Astrocyte (in vitro differentiated cells and primary cell): ENCODE measurements around the gene SLC18A3. TPM values are rescaled to one million over a fixed set of nuclear protein-coding genes. Genes with fewer than 3 reads are reported as not detected.
A peak's percentile ranks its signal among the peaks of the same experiment; 100 is the strongest.

Experiments
- DNase-seq: peaks from one replicate; pipeline ENCODE4 v3.0.0-alpha.2; 2010; ENCODE audit warnings: low read depth
- FAIRE-seq: peaks from 2 replicates; lab custom pipeline; 2011; peaks lifted over from hg19 to GRCh38; lab: Jason Lieb, UNC
- H2AFZ ChIP-seq: 2 replicates; pipeline ENCODE4 v1.6.0; 2012; ENCODE audit warnings: low read depth, low read length, inconsistent platforms
- H3K27ac ChIP-seq: 2 replicates; pipeline ENCODE4 v1.5.1; 2011; ENCODE audit warnings: low read depth, low read length, inconsistent platforms
- H3K27me3 ChIP-seq: 2 replicates; pipeline ENCODE4 v1.6.0; 2011; ENCODE audit warnings: low read length, inconsistent platforms; ENCODE audit not compliant: insufficient read depth
- H3K36me3 ChIP-seq: 2 replicates; pipeline ENCODE4 v1.5.1; 2011; ENCODE audit warnings: low read length, inconsistent platforms; ENCODE audit not compliant: insufficient read depth
- H3K4me1 ChIP-seq: 2 replicates; pipeline ENCODE4 v1.5.1; 2011; ENCODE audit warnings: low read length, inconsistent platforms; ENCODE audit not compliant: insufficient read depth
- H3K4me2 ChIP-seq: 2 replicates; pipeline ENCODE4 v1.6.0; 2012; ENCODE audit warnings: low read length, inconsistent platforms
- H3K4me3 ChIP-seq: 2 replicates; pipeline ENCODE4 v1.5.1; 2011; ENCODE audit warnings: low read depth, mild to moderate bottlenecking, low read length, inconsistent platforms; ENCODE audit not compliant: insufficient read depth
- H3K79me2 ChIP-seq: 2 replicates; pipeline ENCODE4 v1.6.0; 2012; ENCODE audit warnings: mild to moderate bottlenecking, low read length, inconsistent platforms; ENCODE audit not compliant: insufficient read depth
- H3K9ac ChIP-seq: 2 replicates; pipeline ENCODE4 v1.6.0; 2012; ENCODE audit warnings: mild to moderate bottlenecking, low read length, inconsistent platforms
- H3K9me3 ChIP-seq: 2 replicates; pipeline ENCODE4 v1.5.1; 2012; ENCODE audit warnings: low read depth, mild to moderate bottlenecking, low read length, inconsistent platforms; ENCODE audit not compliant: insufficient read depth
- H4K20me1 ChIP-seq: 2 replicates; pipeline ENCODE4 v1.6.0; 2012; ENCODE audit warnings: low read length, inconsistent platforms; ENCODE audit not compliant: insufficient read depth
- H3K27ac Mint-ChIP-seq: one replicate; pipeline ENCODE4 v1.8.0; 2021; ENCODE audit warnings: mild to moderate bottlenecking, mixed read lengths; ENCODE audit not compliant: unreplicated experiment
- H3K27me3 Mint-ChIP-seq: one replicate; pipeline ENCODE4 v1.8.0; 2021; ENCODE audit warnings: low read depth, mixed read lengths; ENCODE audit not compliant: unreplicated experiment
- H3K36me3 Mint-ChIP-seq: one replicate; pipeline ENCODE4 v1.8.0; 2021; ENCODE audit warnings: low read depth, mixed read lengths; ENCODE audit not compliant: unreplicated experiment
- H3K4me1 Mint-ChIP-seq: one replicate; pipeline ENCODE4 v1.8.0; 2021; ENCODE audit warnings: low read depth, mixed read lengths; ENCODE audit not compliant: unreplicated experiment
- H3K4me3 Mint-ChIP-seq: one replicate; pipeline ENCODE4 v1.8.0; 2021; ENCODE audit warnings: mild to moderate bottlenecking, moderate library complexity, mixed read lengths; ENCODE audit not compliant: unreplicated experiment
- H3K9me3 Mint-ChIP-seq: one replicate; pipeline ENCODE4 v1.8.0; 2021; ENCODE audit warnings: mild to moderate bottlenecking, mixed read lengths; ENCODE audit not compliant: unreplicated experiment
- CTCF ChIP-seq: IDR thresholded peaks from 2 replicates; pipeline ENCODE4 v1.5.1; 2011; ENCODE audit warnings: low read depth, mild to moderate bottlenecking, inconsistent platforms, low read length, moderate library complexity; ENCODE audit not compliant: insufficient read depth
- EZH2 ChIP-seq: IDR thresholded peaks from 2 replicates; pipeline ENCODE4 v1.6.1; 2012; ENCODE audit warnings: mild to moderate bottlenecking, low read length, inconsistent platforms; ENCODE audit not compliant: insufficient read depth
- total RNA-seq: library from RNA; stranded (reverse); gene quantifications from 2 replicates; pipeline ENCODE4 v1.2.1, GENCODE V29; 2021

The SLC18A3 gene
- total RNA-seq, 1 donor from 2014 or later: 4.6 TPM

DNA sequence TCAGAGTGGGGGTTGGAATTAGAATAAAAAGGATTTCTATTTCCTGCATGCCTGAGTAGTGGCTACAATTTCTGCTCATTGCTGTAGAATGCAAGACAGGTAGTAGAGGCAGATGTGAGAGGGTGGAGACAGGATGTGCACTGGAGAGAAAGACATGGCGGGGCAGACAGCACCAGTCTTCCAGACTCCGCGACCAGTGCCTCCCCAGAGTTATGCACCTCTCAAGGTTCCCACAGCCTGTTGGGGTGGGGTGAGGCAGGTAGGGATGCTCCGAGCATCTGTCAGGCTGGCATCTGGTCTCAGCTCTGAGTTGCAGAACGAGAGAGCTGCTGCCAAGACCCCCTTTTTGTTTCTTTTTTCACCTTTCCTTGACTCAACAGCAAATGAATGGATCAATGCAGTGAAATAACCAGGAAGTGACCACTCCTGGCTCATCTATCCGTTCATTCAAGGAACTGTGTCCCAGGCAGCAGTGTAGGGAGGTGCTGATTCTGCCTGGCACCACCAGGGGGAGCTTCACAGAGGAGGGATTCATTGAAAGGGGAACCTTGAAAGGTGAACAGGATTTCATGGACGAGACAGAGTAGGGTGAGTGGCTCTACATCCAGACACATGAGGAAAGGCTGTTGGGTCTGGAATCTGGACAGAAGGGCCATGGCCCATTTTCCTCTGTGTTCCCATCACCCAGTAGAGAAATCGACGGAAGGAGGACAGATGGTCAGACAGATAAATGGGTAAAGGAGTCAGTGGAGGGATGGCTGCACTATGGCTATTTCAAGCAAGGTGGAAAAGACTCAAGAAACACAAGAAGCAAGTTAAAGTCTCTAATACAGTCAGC lies 17.2 kb upstream of the SLC18A3 start:
- H3K36me3 ChIP-seq: no peaks in the 10 kb centered on the region
- peaks cover 4% of the 10 kb centered on the region for H3K27me3 ChIP-seq
- no peak for FAIRE-seq
- H3K27ac Mint-ChIP-seq: no peak overlapping the region
- no peaks in the 10 kb centered on the region for H3K9me3 ChIP-seq
- H3K9ac ChIP-seq: no peak overlapping the region
- H3K4me3 ChIP-seq: no peak overlapping the region
- no peak overlapping the region for H3K4me3 Mint-ChIP-seq
- H3K36me3 Mint-ChIP-seq: no peaks in the 10 kb centered on the region
- H3K4me2 ChIP-seq: no peak overlapping the region
- H3K9me3 Mint-ChIP-seq: no peaks in the 10 kb centered on the region
- no peak for DNase-seq
- no peak for TF ChIP-seq EZH2
- peak; percentile 94 for TF ChIP-seq CTCF
- H3K79me2 ChIP-seq: no peaks in the 10 kb centered on the region
- H3K4me1 Mint-ChIP-seq: peaks cover 5% of the 10 kb centered on the region
- H3K27ac ChIP-seq: no peak overlapping the region
- H3K4me1 ChIP-seq: no peaks in the 10 kb centered on the region
- H3K27me3 Mint-ChIP-seq: peaks cover 36% of the 10 kb centered on the region
- H2AFZ ChIP-seq: no peak overlapping the region
- no peaks in the 10 kb centered on the region for H4K20me1 ChIP-seq

GRCh38 chr10:49593564-49593875 lies 16.6 kb upstream of the SLC18A3 start:
- Mint-ChIP-seq H3K36me3 (no peaks in the 10 kb centered on the region), H3K4me1 (peaks cover 5% of the 10 kb centered on the region), H3K27ac (no peak overlapping the region), H3K27me3 (peaks cover 41% of the 10 kb centered on the region), H3K9me3 (no peaks in the 10 kb centered on the region), H3K4me3 (no peak overlapping the region)
- Histone ChIP-seq H3K27me3 (peaks cover 4% of the 10 kb centered on the region), H3K4me3 (no peak overlapping the region), H2AFZ (no peak overlapping the region), H3K4me2 (no peak overlapping the region), H3K9me3 (no peaks in the 10 kb centered on the region), H3K79me2 (no peaks in the 10 kb centered on the region), H4K20me1 (no peaks in the 10 kb centered on the region), H3K27ac (no peak overlapping the region), H3K36me3 (no peaks in the 10 kb centered on the region), H3K9ac (no peak overlapping the region), H3K4me1 (no peaks in the 10 kb centered on the region)
- DNase-seq: no peak
- FAIRE-seq: no peak
- TF ChIP-seq EZH2 (no peak), CTCF (no peak)

DNA sequence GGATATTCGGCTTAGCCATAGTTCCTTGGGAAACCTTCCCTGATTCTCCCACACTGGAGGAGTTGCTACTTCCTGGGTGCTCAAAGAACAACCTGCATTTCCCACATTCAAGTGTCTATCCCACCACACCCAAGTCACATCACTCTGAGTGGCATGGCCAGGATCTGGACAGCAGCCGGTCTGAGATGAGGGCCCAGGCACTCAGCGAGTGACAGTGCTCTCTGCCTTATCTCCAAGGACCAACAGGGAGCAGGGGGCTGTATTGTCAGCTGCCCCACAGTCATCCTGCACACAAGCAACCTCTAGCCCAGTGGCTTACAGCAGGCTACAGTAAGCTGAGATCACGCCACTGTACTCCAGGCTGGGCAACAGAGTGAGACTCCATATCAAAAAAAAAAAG lies 16.1 kb upstream of the SLC18A3 start:
- Mint-ChIP-seq H3K27me3 (peaks cover 42% of the 10 kb centered on the region), H3K4me1 (peaks cover 5% of the 10 kb centered on the region), H3K27ac (no peak overlapping the region), H3K9me3 (no peaks in the 10 kb centered on the region), H3K4me3 (no peak overlapping the region), H3K36me3 (no peaks in the 10 kb centered on the region)
- TF ChIP-seq CTCF (no peak), EZH2 (no peak)
- no peaks in the 10 kb centered on the region for H3K36me3 ChIP-seq
- H3K27me3 ChIP-seq: peaks cover 4% of the 10 kb centered on the region
- no peak overlapping the region for H3K4me3 ChIP-seq
- no peak overlapping the region for H3K4me2 ChIP-seq
- FAIRE-seq (no peak), DNase-seq (no peak)
- no peaks in the 10 kb centered on the region for H3K4me1 ChIP-seq
- H3K27ac ChIP-seq: no peak overlapping the region
- H3K79me2 ChIP-seq: no peaks in the 10 kb centered on the region
- H3K9ac ChIP-seq: no peak overlapping the region
- no peaks in the 10 kb centered on the region for H4K20me1 ChIP-seq
- no peak overlapping the region for H2AFZ ChIP-seq
- no peaks in the 10 kb centered on the region for H3K9me3 ChIP-seq
